Hepatocyte (in vitro differentiated cells): ENCODE data around the gene TM6SF1.

Experiments
- EZH2 ChIP-seq: fragments of 200-600 bp; sonication (generic); IDR thresholded peaks from 2 replicates; pipeline ENCODE4 v1.6.1; 2016; ENCODE audit warnings: antibody characterized with exemption, mild to moderate bottlenecking, borderline replicate concordance
- EZH2phosphoT487 ChIP-seq: fragments of 200-600 bp; sonication (generic); IDR thresholded peaks from one replicate; pipeline ENCODE4 v1.6.1; 2018; ENCODE audit warnings: antibody characterized with exemption, mild to moderate bottlenecking, low read depth, moderate library complexity; ENCODE audit not compliant: unreplicated experiment, severe bottlenecking
- TF ChIP-seq, protein P1 (sequence below): fragments of 200-600 bp; sonication (generic); IDR thresholded peaks from 2 replicates; pipeline ENCODE4 v1.5.1; 2016; ENCODE audit warnings: antibody characterized with exemption, mild to moderate bottlenecking; ENCODE audit not compliant: poor library complexity

DNA sequence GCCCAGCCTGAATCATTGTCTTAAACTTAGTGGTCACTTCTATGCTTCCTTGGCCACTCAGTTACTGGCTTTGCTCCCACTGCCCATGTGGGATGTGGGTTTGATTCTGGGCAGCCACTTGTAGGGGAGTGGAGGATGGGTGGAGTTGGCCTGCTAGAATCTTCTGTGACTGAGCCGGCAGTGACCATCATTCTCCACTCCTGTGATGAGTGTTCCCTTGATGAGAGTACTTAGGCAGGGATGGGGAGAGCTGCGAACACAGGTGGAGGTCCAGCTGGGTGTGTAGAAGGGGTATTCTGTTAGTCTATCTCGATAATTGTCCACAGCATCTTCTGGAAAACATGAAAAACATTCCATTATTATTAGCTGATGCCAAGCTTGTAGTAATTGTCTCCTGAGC, 8.0 kb downstream of the TM6SF1 start:
- TF ChIP-seq, protein P1, sequence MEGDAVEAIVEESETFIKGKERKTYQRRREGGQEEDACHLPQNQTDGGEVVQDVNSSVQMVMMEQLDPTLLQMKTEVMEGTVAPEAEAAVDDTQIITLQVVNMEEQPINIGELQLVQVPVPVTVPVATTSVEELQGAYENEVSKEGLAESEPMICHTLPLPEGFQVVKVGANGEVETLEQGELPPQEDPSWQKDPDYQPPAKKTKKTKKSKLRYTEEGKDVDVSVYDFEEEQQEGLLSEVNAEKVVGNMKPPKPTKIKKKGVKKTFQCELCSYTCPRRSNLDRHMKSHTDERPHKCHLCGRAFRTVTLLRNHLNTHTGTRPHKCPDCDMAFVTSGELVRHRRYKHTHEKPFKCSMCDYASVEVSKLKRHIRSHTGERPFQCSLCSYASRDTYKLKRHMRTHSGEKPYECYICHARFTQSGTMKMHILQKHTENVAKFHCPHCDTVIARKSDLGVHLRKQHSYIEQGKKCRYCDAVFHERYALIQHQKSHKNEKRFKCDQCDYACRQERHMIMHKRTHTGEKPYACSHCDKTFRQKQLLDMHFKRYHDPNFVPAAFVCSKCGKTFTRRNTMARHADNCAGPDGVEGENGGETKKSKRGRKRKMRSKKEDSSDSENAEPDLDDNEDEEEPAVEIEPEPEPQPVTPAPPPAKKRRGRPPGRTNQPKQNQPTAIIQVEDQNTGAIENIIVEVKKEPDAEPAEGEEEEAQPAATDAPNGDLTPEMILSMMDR: no peak
- TF ChIP-seq EZH2: no peak
- no peak for TF ChIP-seq EZH2phosphoT487
